ENCODE measurements around the gene CCL7.

GRCh38 chr17:34252095-34252443 is 18.0 kb upstream of the CCL7 start:
- TF ChIP-seq POLR2AphosphoS5 (IDR thresholded peaks at IDR 0.05; ENCODE audit: low read depth, low read length) = no peak
- TF ChIP-seq REST (IDR thresholded peaks at IDR 0.05; ENCODE audit: insufficient read depth in 1 of 2, low read depth in 2 of 2, low read length in 2 of 2) = no peak
